ENCODE measurements around the gene ARG2. TPM values are rescaled to one million over a fixed set of nuclear protein-coding genes. Genes with fewer than 3 reads are reported as not detected.

Gene ARG2
- total RNA-seq, 1 experiment from 2014 or later: 1.1 TPM

DNA sequence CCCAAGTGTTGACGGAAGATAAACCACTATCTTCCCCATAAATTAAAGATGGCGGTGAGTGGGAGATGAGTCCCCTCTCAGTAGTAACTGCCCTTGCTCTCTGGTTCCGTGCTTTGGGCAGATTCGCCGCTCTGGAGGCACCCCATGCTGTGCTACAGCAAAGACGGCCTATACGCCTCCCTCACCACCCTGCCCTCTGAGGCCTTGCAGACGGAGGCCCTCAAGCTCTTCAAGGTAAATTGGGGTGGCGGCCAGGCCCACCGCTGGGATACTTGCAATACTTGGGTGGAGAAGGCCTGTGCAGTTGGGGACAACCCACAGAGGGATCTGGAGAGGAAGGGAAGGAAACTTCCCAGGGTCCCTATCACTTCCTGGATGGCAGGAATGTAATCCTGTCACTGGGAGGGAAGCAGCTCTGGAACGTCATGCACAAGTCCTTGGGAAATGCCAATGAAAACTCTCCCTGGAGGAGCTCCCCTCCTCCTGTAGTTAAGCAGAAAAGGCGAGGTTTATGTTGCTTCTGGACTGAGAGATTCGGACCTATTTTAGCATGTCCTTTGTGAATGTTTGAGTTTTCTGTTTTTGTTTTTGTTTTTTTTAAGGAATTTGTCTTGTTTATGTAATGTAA lies 42.4 kb upstream of the ARG2 start:
- H3K36me3 ChIP-seq (ENCODE audit: low read depth, low read length): no peaks in the 10 kb centered on the region
- ChIA-PET CTCF (interaction anchor here (1.2 kb wide), 1 partner anchor 90 kb away, joined by 3 read pairs; no protein-coding TSS in a partner anchor), POLR2A (ENCODE audit: unreplicated experiment) (no interaction called here)
- H2AFZ ChIP-seq (ENCODE audit: low read length): no peak overlapping the region
- ATAC-seq: no peak
- H3K27me3 ChIP-seq (ENCODE audit: low read length): no peaks in the 10 kb centered on the region
- H4K20me1 ChIP-seq (ENCODE audit: low read length): no peaks in the 10 kb centered on the region
- no peak overlapping the region for H3K4me2 ChIP-seq (ENCODE audit: low read length)
- no peak for TF ChIP-seq EZH2 (IDR thresholded peaks at IDR 0.05; ENCODE audit: low read length, unreplicated experiment)
- TF ChIP-seq, protein P1, sequence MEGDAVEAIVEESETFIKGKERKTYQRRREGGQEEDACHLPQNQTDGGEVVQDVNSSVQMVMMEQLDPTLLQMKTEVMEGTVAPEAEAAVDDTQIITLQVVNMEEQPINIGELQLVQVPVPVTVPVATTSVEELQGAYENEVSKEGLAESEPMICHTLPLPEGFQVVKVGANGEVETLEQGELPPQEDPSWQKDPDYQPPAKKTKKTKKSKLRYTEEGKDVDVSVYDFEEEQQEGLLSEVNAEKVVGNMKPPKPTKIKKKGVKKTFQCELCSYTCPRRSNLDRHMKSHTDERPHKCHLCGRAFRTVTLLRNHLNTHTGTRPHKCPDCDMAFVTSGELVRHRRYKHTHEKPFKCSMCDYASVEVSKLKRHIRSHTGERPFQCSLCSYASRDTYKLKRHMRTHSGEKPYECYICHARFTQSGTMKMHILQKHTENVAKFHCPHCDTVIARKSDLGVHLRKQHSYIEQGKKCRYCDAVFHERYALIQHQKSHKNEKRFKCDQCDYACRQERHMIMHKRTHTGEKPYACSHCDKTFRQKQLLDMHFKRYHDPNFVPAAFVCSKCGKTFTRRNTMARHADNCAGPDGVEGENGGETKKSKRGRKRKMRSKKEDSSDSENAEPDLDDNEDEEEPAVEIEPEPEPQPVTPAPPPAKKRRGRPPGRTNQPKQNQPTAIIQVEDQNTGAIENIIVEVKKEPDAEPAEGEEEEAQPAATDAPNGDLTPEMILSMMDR (conservative IDR thresholded peaks at IDR 0.05; ENCODE audit: low read depth, low read length): no peak
- no peak for TF ChIP-seq EZH2phosphoT487 (IDR thresholded peaks at IDR 0.05; ENCODE audit: borderline replicate concordance, low read length)
- H3K4me3 ChIP-seq (ENCODE audit: low read length): no peak overlapping the region
- no peaks in the 10 kb centered on the region for H3K79me2 ChIP-seq (ENCODE audit: low read length)
- H3F3A ChIP-seq (ENCODE audit: low read length, unreplicated experiment): no peaks in the 10 kb centered on the region
- no peak for DNase-seq
- no TSS peak for BruUV-seq (replicated peaks)
- H3K4me1 ChIP-seq (ENCODE audit: insufficient read depth, low read length): no peaks in the 10 kb centered on the region
- no peak overlapping the region for H3K9ac ChIP-seq (ENCODE audit: low read length)
- H3K9me3 ChIP-seq (ENCODE audit: low read length): no peaks in the 10 kb centered on the region
- intact Hi-C loops (cut with micrococcal nuclease): no loop called here
- H3K9me2 ChIP-seq (replicated peaks; ENCODE audit: low read length): no peaks in the 10 kb centered on the region
- no peak overlapping the region for H3K27ac ChIP-seq (ENCODE audit: low read length)

- Histone ChIP-seq H3K36me3 (ENCODE audit: low read depth, low read length) (no peaks in the 10 kb centered on the region), H3K27me3 (ENCODE audit: low read length) (no peaks in the 10 kb centered on the region), H3K9me2 (replicated peaks; ENCODE audit: low read length) (no peaks in the 10 kb centered on the region), H4K20me1 (ENCODE audit: low read length) (no peaks in the 10 kb centered on the region), H3K9me3 (ENCODE audit: low read length) (no peaks in the 10 kb centered on the region), H3K9ac (ENCODE audit: low read length) (no peak overlapping the region), H3K4me1 (ENCODE audit: insufficient read depth, low read length) (no peaks in the 10 kb centered on the region), H3K27ac (ENCODE audit: low read length) (no peak overlapping the region), H3K79me2 (ENCODE audit: low read length) (no peaks in the 10 kb centered on the region), H3K4me2 (ENCODE audit: low read length) (no peak overlapping the region), H2AFZ (ENCODE audit: low read length) (no peak overlapping the region), H3K4me3 (ENCODE audit: low read length) (no peak overlapping the region), H3F3A (ENCODE audit: low read length, unreplicated experiment) (no peaks in the 10 kb centered on the region)
- BruUV-seq (replicated peaks): no TSS peak
- intact Hi-C loops (cut with micrococcal nuclease): no loop called here
- no peak for TF ChIP-seq EZH2 (IDR thresholded peaks at IDR 0.05; ENCODE audit: low read length, unreplicated experiment)
- TF ChIP-seq, protein P1 (conservative IDR thresholded peaks at IDR 0.05; ENCODE audit: low read depth, low read length): no peak
- TF ChIP-seq EZH2phosphoT487 (IDR thresholded peaks at IDR 0.05; ENCODE audit: borderline replicate concordance, low read length): no peak
- ChIA-PET CTCF (interaction anchor here (1.2 kb wide), 1 partner anchor 89 kb away, joined by 3 read pairs; no protein-coding TSS in a partner anchor), POLR2A (ENCODE audit: unreplicated experiment) (no interaction called here)
- ATAC-seq (no peak), DNase-seq (no peak)
Measured at GRCh38 chr14:67577909-67578749, 41.6 kb upstream of the ARG2 start.
